T-helper 2 cell treated with Interferon-gamma antibody and Interleukin-4, amounts not matched to agents 5 μg/mL and 100 μg/mL, for 36 hours (primary cell): Measurements from ENCODE around the gene MTCL1.
"Not testable (repeated sequence)": the region's sequence is repeated elsewhere in the genome, so short reads cannot be mapped to it uniquely, and the experiment has no call there.

Experiments used
- DNase-seq: peaks from one replicate; pipeline ENCODE4 v3.0.0; 2021; ENCODE audit warnings: low spot score
- H3K27ac Mint-ChIP-seq: one replicate; pipeline ENCODE4 v1.8.0; 2021; ENCODE audit warnings: mild to moderate bottlenecking, mixed read lengths
- H3K27me3 Mint-ChIP-seq: one replicate; pipeline ENCODE4 v1.8.0; 2021; ENCODE audit warnings: low read depth, mixed read lengths
- H3K36me3 Mint-ChIP-seq: one replicate; pipeline ENCODE4 v1.8.0; 2021; ENCODE audit warnings: low read depth, mixed read lengths
- H3K4me1 Mint-ChIP-seq: one replicate; pipeline ENCODE4 v1.8.0; 2021; ENCODE audit warnings: low read depth, mixed read lengths
- H3K4me3 Mint-ChIP-seq: one replicate; pipeline ENCODE4 v1.8.0; 2022; ENCODE audit warnings: mild to moderate bottlenecking, moderate library complexity, mixed read lengths
- H3K9me3 Mint-ChIP-seq: one replicate; pipeline ENCODE4 v1.8.0; 2021; ENCODE audit warnings: mixed read lengths

MTCL1 gene

DNA sequence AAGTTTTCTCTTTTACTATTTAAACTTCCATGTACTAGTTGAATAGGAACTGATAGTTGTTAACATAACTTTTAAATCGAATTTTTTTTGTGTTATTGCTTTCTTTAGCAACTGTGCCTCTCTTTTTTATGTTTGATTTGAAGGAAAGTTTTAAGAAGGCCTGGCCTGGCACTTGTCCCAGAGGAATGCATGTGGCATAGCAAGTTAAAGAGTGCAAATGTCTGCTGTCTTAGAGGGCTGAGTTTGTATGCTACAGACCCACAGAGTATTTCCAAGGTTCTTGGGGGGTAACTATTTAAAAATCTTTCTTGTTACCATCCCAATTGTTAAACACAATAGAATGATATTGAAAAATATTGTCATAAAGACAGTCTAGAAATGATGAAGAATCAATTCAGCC lies 47.0 kb downstream of the MTCL1 start:
- no peak overlapping the region for H3K4me3 Mint-ChIP-seq
- no peaks in the 10 kb centered on the region for H3K9me3 Mint-ChIP-seq
- peaks cover 9% of the 10 kb centered on the region for H3K27me3 Mint-ChIP-seq
- H3K4me1 Mint-ChIP-seq: peaks cover 33% of the 10 kb centered on the region
- H3K27ac Mint-ChIP-seq: no peak overlapping the region
- no peaks in the 10 kb centered on the region for H3K36me3 Mint-ChIP-seq
- no peak for DNase-seq

DNA sequence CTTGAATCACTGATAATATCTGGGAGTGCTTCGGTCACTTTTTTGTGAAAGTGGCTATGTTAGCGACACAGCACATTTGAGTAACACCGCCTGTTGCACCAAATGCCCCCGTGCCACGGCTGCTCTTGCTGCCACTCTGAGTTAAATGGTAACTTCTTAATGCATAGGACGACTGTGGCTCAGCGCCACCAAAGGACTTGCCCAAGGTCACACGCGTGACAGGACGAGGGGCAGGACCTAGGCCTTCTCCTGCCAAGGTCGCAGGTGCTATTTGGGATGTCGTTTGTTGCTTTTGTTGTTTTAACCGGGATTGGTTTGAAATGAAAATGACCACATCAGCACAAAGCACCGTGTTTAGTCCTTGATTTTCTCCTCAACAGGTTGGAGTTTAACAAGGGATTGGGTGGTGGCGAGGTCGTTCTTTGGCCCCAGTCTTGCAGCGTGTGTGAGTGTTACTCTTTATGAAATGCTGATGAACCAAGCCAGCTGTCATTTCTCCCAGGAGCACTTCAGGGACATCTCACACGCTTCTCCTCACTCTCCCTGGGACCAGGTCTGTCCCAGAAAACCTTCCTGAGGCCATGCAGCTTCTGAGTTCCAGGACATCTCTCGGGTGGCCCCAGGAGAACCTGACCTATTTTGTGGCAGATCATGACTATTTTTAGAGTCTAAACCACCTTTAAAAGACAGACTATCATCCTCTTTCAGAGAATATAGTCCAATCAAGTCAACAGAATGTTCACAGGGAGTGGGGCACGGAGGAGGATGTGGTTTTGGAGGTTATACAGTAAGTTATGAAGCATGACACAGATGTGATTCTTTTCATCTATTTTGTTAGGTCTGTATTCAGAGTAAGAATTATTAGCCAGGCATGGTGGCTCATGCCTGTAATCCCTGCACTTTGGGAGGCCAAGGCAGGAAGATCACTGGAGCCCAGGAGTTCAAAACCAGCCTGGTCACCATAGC lies 49.9 kb downstream of the MTCL1 start:
- H3K9me3 Mint-ChIP-seq: no peaks in the 10 kb centered on the region
- H3K36me3 Mint-ChIP-seq: no peaks in the 10 kb centered on the region
- peaks cover 28% of the 10 kb centered on the region for H3K4me1 Mint-ChIP-seq
- peaks cover 9% of the 10 kb centered on the region for H3K27me3 Mint-ChIP-seq
- peak overlapping the region; percentile 60 for H3K4me3 Mint-ChIP-seq
- peak; percentile 7 for DNase-seq
- H3K27ac Mint-ChIP-seq: peak overlapping the region; percentile 68

DNA sequence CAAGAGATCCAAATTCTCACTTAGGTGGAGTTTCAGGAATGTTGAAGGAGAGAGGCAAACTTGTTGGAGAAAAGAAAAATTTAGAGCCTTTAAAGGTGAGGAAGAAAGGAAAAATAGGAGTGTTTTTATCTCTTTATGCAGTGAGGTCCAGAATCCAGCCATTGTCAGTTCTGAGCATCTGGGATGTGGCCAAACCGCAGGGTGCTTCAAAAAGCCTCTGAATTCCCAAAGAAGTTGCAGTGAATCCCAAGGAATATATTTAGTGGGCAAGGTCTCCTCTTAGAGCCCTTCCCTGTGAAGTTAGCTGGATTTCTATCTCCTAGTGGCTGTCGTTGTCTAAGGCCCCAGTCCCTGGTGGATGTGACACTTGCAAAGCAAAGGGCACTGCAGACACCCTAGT lies 51.2 kb downstream of the MTCL1 start:
- DNase-seq: no peak
- Mint-ChIP-seq H3K36me3 (no peaks in the 10 kb centered on the region), H3K9me3 (peaks cover 4% of the 10 kb centered on the region), H3K4me3 (no peak overlapping the region), H3K4me1 (peaks cover 23% of the 10 kb centered on the region), H3K27ac (no peak overlapping the region), H3K27me3 (peaks cover 7% of the 10 kb centered on the region)

DNA sequence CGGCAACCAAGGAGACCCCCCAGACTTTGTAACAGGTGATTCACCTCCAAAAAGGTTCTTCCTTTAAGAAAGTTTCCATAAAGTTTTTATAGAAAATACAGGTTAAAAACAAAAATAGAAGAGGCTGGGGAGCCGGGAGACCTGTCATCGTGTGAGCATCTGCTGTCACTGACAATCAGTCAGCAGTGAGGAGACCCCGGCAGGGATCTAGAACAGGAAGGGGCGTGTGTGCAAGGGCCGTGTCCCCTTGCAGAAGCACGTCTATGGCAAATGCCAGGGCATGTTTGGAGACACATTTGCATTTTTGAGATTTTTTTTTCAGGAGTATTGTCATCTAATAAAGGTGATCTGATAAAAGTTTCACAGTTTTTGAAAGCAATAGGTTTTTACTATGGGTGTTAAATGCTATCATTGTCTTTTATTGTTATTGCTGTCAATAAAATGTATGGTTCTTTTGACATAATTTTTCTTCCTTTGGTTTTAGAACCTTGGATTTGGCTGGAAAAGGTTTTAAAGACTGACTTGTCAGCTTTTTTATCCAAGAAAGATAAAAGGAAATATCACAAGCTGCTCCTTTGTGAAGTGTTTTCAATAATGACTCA lies 52.1 kb downstream of the MTCL1 start:
- Mint-ChIP-seq H3K36me3 (no peaks in the 10 kb centered on the region), H3K27ac (no peak overlapping the region), H3K4me1 (peaks cover 23% of the 10 kb centered on the region), H3K27me3 (peaks cover 4% of the 10 kb centered on the region), H3K9me3 (peaks cover 13% of the 10 kb centered on the region), H3K4me3 (no peak overlapping the region)
- no peak for DNase-seq

DNA sequence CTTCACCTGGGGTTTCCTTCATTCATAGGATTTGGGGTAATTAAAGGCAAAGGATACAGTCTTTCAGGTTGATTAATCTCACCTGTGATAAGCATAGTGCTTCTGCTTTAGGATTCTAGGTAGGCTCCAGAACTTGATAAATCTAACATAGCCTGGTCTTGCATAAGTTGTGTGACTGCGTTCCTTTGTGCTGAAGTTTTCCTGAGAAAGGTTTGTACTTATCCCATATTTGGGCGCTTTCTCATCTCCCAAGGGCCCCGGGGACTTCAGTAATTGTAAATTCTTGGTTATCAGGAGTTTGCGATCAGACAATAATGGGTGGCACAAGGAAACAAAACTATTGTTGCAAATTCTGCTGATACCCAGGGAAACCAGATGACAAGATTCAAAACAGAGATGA lies 53.1 kb downstream of the MTCL1 start:
- Mint-ChIP-seq H3K4me1 (peaks cover 23% of the 10 kb centered on the region), H3K9me3 (peaks cover 14% of the 10 kb centered on the region), H3K4me3 (no peak overlapping the region), H3K27me3 (no peaks in the 10 kb centered on the region), H3K36me3 (no peaks in the 10 kb centered on the region), H3K27ac (no peak overlapping the region)
- no peak for DNase-seq

DNA sequence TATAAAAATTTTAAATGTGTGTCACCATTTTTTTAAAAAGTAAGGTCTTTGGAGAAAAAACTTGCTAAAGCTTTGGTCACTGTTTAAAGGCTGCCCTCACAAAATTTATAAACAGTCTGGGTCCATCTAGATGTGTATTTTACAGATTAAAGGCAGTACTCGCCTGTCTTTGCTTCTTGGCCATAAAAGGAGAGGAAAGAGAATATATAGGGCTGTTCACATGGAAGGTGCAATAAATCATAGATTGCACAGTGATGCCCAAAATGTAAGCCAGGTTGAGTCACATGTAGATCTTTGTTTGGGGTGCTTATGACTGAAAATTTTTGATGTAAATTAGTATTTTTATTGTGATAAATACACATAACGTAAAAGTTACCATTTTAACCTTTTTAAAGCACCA lies 55.6 kb downstream of the MTCL1 start:
- Mint-ChIP-seq H3K36me3 (no peaks in the 10 kb centered on the region), H3K4me1 (peaks cover 7% of the 10 kb centered on the region), H3K27me3 (no peaks in the 10 kb centered on the region), H3K4me3 (no peak overlapping the region), H3K27ac (no peak overlapping the region), H3K9me3 (peaks cover 14% of the 10 kb centered on the region)
- DNase-seq: no peak

DNA sequence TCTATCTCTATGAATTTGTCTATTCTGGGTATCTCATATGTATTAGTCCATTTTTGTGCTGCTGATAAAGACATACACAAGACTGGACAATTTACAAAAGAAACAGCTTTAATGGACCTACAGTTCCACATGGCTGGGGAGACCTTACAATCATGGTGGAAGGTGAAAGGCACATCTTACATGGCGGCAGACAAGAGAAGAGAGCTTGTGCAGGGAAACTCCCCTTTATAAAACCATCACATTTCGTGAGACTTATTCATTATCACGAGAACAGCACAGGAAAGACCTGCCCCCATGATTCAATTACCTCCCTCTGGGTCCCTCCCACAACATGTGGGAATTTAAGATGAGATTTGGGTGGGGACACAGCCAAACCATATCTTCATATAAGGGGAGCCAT lies 56.2 kb downstream of the MTCL1 start:
- H3K4me3 Mint-ChIP-seq, H3K27me3 Mint-ChIP-seq, H3K4me1 Mint-ChIP-seq, DNase-seq, H3K36me3 Mint-ChIP-seq, H3K27ac Mint-ChIP-seq: not testable (repeated sequence)
- peaks cover 14% of the 10 kb centered on the region for H3K9me3 Mint-ChIP-seq

DNA sequence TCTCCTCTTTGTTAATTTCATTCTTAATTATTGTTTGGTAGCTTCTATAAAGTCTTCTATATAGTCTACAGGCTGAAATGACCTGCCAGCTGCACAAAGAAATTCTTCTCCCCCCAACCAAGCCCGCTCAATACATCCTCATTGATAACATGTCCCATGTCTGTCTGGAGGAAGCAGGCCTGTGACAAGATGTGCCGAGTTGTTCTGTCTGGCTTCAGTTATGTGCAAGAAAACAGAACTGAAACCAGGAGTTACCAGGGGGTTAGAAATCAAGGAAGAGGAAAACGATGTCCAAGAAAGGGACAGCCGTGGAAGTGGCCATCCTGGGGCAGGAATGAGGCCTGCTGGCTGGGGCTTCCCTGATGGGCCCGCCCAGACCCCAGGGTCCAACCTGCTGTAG lies 57.6 kb downstream of the MTCL1 start:
- Mint-ChIP-seq H3K27ac (no peak overlapping the region), H3K27me3 (peaks cover under 1% of the 10 kb centered on the region), H3K4me3 (no peak overlapping the region), H3K9me3 (peaks cover 14% of the 10 kb centered on the region), H3K36me3 (no peaks in the 10 kb centered on the region), H3K4me1 (no peaks in the 10 kb centered on the region)
- no peak for DNase-seq

DNA sequence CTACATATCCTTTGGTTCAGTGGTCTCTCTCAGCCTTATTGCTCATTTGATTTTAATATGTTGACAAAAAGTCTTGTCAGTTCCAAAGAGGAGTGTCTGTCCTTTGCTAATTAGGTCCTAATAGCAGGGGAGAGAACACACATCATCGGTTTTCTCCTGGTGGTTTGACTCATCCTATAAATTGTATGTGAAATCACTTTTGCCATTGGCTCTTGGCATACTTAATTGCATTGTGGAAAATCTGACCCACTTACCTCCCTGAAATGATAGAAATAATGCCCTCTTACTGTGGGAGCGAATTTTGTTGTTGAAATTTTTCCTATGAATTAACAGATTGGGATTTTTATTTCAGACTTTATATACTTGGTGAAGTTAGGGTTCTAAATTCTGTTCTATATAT lies 58.3 kb downstream of the MTCL1 start:
- H3K4me3 Mint-ChIP-seq: no peak overlapping the region
- H3K4me1 Mint-ChIP-seq: no peaks in the 10 kb centered on the region
- DNase-seq: no peak

DNA sequence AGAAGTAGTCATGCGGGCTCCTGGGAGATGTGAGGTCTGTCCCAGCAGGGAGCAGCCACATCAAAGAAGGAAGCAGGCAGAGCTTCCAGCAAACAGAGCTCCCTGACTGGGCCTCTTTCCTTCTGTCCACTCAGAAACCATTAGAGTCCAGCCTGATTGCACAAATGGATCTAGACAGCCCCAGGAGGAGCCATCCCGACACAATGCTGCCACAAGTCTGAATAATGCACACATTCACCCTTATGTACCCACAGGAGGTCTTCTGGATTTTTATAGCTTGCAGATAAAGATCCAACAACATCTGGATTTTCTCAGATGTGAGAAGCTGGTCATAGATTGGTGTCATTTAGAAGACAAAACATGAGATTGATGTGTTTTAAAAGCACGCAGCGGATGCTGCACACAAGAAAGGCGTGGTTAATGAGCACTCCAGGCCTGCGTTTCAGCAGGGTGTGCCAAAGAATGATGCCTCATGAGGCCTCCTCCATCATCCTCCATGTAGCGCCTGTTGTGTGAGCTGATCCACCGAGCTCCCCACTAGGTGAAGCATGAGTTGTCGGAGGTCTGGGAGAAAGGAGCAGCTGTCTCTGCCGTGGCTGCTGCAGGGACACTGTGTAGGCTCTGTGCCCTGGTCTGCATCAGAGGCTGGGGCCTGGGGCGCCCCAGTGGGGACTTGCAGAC lies 60.6 kb downstream of the MTCL1 start:
- Mint-ChIP-seq H3K27me3 (peaks cover 3% of the 10 kb centered on the region), H3K4me1 (no peaks in the 10 kb centered on the region), H3K4me3 (no peak overlapping the region), H3K9me3 (peaks cover 14% of the 10 kb centered on the region), H3K27ac (no peak overlapping the region), H3K36me3 (no peaks in the 10 kb centered on the region)
- no peak for DNase-seq

More for the DNA sequence above, 58.3 kb downstream of the MTCL1 start:
- Mint-ChIP-seq H3K9me3 (peaks cover 14% of the 10 kb centered on the region), H3K27ac (no peak overlapping the region), H3K27me3 (peaks cover 3% of the 10 kb centered on the region), H3K36me3 (no peaks in the 10 kb centered on the region)

DNA sequence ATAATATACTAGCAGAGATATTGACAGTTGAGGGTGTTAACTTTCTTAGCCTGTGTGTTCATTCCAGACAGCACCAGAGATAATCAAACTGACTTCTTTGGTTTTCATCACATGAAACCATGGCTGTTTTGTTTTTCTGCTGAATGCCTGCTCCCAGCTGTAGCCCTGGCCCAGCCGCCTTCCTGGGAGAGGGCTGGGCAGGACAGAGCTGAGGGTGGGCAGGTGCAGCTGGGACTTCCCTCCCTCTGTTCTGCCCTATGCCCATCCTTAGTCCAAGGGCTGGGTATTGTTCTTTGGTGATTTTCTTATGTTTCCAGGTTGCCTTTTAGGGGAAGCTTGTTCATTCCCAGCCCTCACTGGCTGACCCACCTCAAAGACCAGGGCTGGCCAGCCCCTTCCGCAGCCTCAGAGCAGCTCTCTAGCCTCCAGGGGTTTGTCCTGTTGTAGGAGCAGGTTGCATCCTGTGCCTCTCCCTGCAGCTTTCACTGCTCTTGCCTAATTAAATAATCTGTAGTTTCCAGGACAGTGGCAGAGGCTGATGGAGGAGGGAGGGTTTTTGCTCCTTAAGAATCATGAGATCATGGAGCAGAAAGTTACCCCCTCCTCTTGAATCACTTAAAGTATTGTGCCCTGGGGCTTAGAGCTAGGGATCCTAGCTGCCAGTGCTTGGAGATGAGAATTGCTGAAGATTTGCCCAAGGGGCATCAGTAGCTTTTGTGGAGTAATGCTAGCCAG lies 61.4 kb downstream of the MTCL1 start:
- no peak overlapping the region for H3K4me3 Mint-ChIP-seq
- peaks cover 3% of the 10 kb centered on the region for H3K27me3 Mint-ChIP-seq
- DNase-seq: no peak
- no peaks in the 10 kb centered on the region for H3K4me1 Mint-ChIP-seq
- peaks cover 9% of the 10 kb centered on the region for H3K9me3 Mint-ChIP-seq
- H3K27ac Mint-ChIP-seq: no peak overlapping the region
- H3K36me3 Mint-ChIP-seq: no peaks in the 10 kb centered on the region

DNA sequence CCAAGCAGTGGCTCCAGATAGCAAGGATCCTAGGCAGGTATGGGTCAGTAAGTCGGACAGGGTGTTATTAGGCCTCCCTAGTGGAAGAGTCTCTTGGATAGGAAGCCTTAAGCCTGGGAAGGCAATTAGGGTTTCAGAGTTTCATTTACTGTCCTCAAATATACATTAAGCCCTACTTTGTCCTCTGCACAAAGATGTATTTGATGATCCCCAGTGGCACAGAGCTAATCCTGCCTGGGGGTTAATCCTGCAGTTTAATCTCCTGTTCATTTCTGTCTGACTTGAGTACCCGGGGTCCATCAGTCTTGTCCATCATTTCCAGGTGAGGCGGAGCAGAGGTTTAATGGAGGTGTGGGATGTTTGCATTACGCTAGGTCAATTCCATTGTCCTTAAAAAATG lies 62.0 kb downstream of the MTCL1 start:
- H3K36me3 Mint-ChIP-seq: no peaks in the 10 kb centered on the region
- no peak overlapping the region for H3K4me3 Mint-ChIP-seq
- H3K27me3 Mint-ChIP-seq: peaks cover 3% of the 10 kb centered on the region
- DNase-seq: no peak
- H3K4me1 Mint-ChIP-seq: no peaks in the 10 kb centered on the region
- peaks cover 3% of the 10 kb centered on the region for H3K9me3 Mint-ChIP-seq
- no peak overlapping the region for H3K27ac Mint-ChIP-seq

DNA sequence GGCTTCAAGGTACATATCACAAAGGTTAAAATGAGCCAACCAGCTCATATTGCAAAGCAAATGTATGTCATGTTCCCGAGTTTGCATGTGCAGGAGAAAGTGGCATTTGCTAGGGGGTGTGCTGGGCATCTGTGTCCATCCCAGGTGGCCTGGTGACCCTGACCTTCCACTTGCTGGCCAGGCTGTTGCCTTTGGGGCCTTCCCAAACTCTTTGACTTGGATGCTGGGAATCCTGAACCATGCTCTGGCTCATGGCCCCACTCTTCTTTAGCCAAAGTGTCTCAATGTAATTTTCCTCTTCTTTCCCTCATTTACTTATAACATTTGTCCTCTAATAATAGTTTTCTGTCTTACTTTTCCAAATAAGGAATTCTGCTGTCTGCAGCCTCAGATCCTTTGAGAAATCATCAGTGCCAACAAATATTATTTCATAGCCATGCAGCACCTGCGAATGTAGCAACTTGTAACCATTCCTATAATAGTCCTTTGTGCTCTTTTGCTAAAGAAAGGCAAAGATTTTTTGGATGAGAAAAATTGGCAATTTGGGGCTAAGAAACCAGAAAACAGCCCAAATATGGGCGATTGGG lies 64.2 kb downstream of the MTCL1 start:
- Mint-ChIP-seq H3K9me3 (no peaks in the 10 kb centered on the region), H3K27ac (no peak overlapping the region), H3K36me3 (no peaks in the 10 kb centered on the region), H3K4me3 (no peak overlapping the region), H3K4me1 (no peaks in the 10 kb centered on the region), H3K27me3 (peaks cover 3% of the 10 kb centered on the region)
- DNase-seq: no peak
